ENCODE results near the gene IVNS1ABP. TPM values are rescaled to one million over a fixed set of nuclear protein-coding genes. Genes with fewer than 3 reads are reported as not detected.
"Not testable (repeated sequence)": the region's sequence is repeated elsewhere in the genome, so short reads cannot be mapped to it uniquely, and the experiment has no call there.

IVNS1ABP gene
- total RNA-seq, 1 donor from 2014 or later: 125 TPM

DNA sequence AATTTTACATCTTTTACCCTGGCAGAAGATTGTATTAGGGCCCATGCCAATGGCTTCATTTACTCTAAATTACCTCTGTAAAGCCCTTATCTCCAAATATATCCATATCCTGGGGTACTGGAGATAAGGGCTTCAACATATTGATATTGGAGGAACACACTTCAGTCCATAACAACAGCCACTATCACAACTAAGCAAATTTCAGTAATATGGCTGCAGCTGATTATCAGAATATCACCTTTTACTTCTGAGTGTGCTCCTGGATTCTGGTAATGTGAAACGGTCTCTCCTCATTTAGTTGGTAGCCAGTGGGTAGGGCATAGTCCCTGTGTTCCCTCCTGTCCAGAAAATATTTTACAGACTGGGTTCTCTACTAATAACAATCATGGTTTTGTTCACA is 53.3 kb downstream of the IVNS1ABP start:
- Mint-ChIP-seq H3K36me3 (ENCODE audit: low read depth) (peaks cover 4% of the 10 kb centered on the region), H3K27ac (ENCODE audit: unreplicated experiment) (no peak overlapping the region), H3K4me1 (peaks cover 13% of the 10 kb centered on the region), H3K27me3 (ENCODE audit: low read depth) (no peaks in the 10 kb centered on the region), H3K9me3 (peaks cover 3% of the 10 kb centered on the region), H3K4me3 (no peak overlapping the region)
- TF ChIP-seq, protein P1, sequence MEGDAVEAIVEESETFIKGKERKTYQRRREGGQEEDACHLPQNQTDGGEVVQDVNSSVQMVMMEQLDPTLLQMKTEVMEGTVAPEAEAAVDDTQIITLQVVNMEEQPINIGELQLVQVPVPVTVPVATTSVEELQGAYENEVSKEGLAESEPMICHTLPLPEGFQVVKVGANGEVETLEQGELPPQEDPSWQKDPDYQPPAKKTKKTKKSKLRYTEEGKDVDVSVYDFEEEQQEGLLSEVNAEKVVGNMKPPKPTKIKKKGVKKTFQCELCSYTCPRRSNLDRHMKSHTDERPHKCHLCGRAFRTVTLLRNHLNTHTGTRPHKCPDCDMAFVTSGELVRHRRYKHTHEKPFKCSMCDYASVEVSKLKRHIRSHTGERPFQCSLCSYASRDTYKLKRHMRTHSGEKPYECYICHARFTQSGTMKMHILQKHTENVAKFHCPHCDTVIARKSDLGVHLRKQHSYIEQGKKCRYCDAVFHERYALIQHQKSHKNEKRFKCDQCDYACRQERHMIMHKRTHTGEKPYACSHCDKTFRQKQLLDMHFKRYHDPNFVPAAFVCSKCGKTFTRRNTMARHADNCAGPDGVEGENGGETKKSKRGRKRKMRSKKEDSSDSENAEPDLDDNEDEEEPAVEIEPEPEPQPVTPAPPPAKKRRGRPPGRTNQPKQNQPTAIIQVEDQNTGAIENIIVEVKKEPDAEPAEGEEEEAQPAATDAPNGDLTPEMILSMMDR (conservative IDR thresholded peaks at IDR 0.05): no peak
- DNase-seq (ENCODE audit: low read depth, low spot score): no peak

- peaks cover 3% of the 10 kb centered on the region for H3K9me3 Mint-ChIP-seq
- no peak overlapping the region for H3K27ac Mint-ChIP-seq (ENCODE audit: unreplicated experiment)
- H3K4me1 Mint-ChIP-seq: peaks cover 14% of the 10 kb centered on the region
- no peak overlapping the region for H3K4me3 Mint-ChIP-seq
- peaks cover 4% of the 10 kb centered on the region for H3K36me3 Mint-ChIP-seq (ENCODE audit: low read depth)
- H3K27me3 Mint-ChIP-seq (ENCODE audit: low read depth): no peaks in the 10 kb centered on the region
- TF ChIP-seq, protein P1 (conservative IDR thresholded peaks at IDR 0.05): no peak
- DNase-seq (ENCODE audit: low read depth, low spot score): no peak
These were observed 53.8 kb downstream of the IVNS1ABP start for GRCh38 chr1:185263292-185263691.

DNA sequence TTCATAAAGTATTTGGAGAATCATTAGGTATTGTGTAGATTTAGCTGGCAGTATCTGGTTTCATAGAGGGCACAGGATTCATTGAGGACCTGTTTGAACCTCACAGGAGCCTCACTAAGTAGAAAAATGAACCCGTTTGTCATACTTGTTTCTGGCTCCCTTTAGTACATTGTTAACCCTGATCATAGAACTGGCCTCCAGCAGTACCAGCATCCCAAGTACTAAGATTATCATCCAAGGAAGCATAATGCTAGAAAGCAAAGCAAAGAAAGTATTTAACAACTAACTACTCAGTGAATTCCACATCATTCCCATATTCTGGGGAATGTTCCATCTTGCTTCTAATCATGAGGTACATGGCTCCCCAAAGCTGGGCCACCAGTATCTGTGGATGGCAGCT is 54.9 kb downstream of the IVNS1ABP start:
- Mint-ChIP-seq H3K4me3 (no peak overlapping the region), H3K27ac (ENCODE audit: unreplicated experiment) (no peak overlapping the region), H3K36me3 (ENCODE audit: low read depth) (peaks cover 4% of the 10 kb centered on the region), H3K9me3 (peaks cover 3% of the 10 kb centered on the region), H3K4me1 (peaks cover 22% of the 10 kb centered on the region), H3K27me3 (ENCODE audit: low read depth) (no peaks in the 10 kb centered on the region)
- DNase-seq (ENCODE audit: low read depth, low spot score): no peak
- TF ChIP-seq, protein P1 (conservative IDR thresholded peaks at IDR 0.05): no peak

- DNase-seq (ENCODE audit: low read depth, low spot score): no peak
- Mint-ChIP-seq H3K9me3 (peaks cover 3% of the 10 kb centered on the region), H3K27me3 (ENCODE audit: low read depth) (no peaks in the 10 kb centered on the region), H3K4me1 (peaks cover 22% of the 10 kb centered on the region), H3K4me3 (no peak overlapping the region), H3K36me3 (ENCODE audit: low read depth) (peaks cover 4% of the 10 kb centered on the region), H3K27ac (ENCODE audit: unreplicated experiment) (no peak overlapping the region)
- TF ChIP-seq, protein P1 (conservative IDR thresholded peaks at IDR 0.05): no peak
These were observed 56.4 kb downstream of the IVNS1ABP start for GRCh38 chr1:185260611-185261010.

- Mint-ChIP-seq H3K27ac (ENCODE audit: unreplicated experiment) (no peak overlapping the region), H3K4me3 (no peak overlapping the region), H3K36me3 (ENCODE audit: low read depth) (peaks cover 6% of the 10 kb centered on the region), H3K9me3 (peaks cover 3% of the 10 kb centered on the region), H3K4me1 (peaks cover 22% of the 10 kb centered on the region), H3K27me3 (ENCODE audit: low read depth) (no peaks in the 10 kb centered on the region)
- TF ChIP-seq, protein P1 (conservative IDR thresholded peaks at IDR 0.05): no peak
- DNase-seq (ENCODE audit: low read depth, low spot score): no peak
These were observed 58.4 kb downstream of the IVNS1ABP start for GRCh38 chr1:185258676-185259075.

GRCh38 chr1:185257950-185258208 is 59.2 kb downstream of the IVNS1ABP start:
- no peak overlapping the region for H3K27ac Mint-ChIP-seq (ENCODE audit: unreplicated experiment)
- H3K36me3 Mint-ChIP-seq (ENCODE audit: low read depth): peaks cover 6% of the 10 kb centered on the region
- H3K27me3 Mint-ChIP-seq (ENCODE audit: low read depth): no peaks in the 10 kb centered on the region
- peaks cover 3% of the 10 kb centered on the region for H3K9me3 Mint-ChIP-seq
- H3K4me3 Mint-ChIP-seq: peak overlapping the region; percentile 79
- peaks cover 22% of the 10 kb centered on the region for H3K4me1 Mint-ChIP-seq
- DNase-seq (ENCODE audit: low read depth, low spot score): no peak
- TF ChIP-seq, protein P1 (conservative IDR thresholded peaks at IDR 0.05): no peak

- peak overlapping the region; percentile 98 for H3K27ac Mint-ChIP-seq (ENCODE audit: unreplicated experiment)
- not testable (repeated sequence) for DNase-seq (ENCODE audit: low read depth, low spot score); H3K36me3 Mint-ChIP-seq (ENCODE audit: low read depth); H3K27me3 Mint-ChIP-seq (ENCODE audit: low read depth); H3K9me3 Mint-ChIP-seq
- H3K4me3 Mint-ChIP-seq: peak overlapping the region; percentile 79
- H3K4me1 Mint-ChIP-seq: peaks cover 22% of the 10 kb centered on the region
These were observed 59.7 kb downstream of the IVNS1ABP start for GRCh38 chr1:185257116-185257949.

DNA sequence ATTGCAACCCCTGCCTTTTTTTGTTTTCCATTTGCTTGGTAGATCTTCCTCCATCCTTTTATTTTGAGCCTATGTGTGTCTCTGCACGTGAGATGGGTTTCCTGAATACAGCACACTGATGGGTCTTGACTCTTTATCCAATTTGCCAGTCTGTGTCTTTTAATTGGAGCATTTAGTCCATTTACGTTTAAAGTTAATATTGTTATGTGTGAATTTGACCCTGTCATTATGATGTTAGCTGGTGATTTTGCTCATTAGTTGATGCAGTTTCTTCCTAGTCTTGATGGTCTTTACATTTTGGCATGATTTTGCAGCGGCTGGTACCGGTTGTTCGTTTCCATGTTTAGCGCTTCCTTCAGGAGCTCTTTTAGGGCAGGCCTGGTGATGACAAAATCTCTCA is 61.4 kb downstream of the IVNS1ABP start:
- not testable (repeated sequence) for H3K27me3 Mint-ChIP-seq (ENCODE audit: low read depth); H3K9me3 Mint-ChIP-seq; H3K4me3 Mint-ChIP-seq; DNase-seq (ENCODE audit: low read depth, low spot score); H3K36me3 Mint-ChIP-seq (ENCODE audit: low read depth); H3K27ac Mint-ChIP-seq (ENCODE audit: unreplicated experiment)
- H3K4me1 Mint-ChIP-seq: peaks cover 22% of the 10 kb centered on the region
